HepG2 (cell line): ENCODE results near the gene PLXNA4. TPM values are rescaled to one million over a fixed set of nuclear protein-coding genes. Genes with fewer than 3 reads are reported as not detected.

Experiments used
- ATAC-seq: fragments of 200-7000 bp; cut with Tn5 transposase; 3 replicates; pipeline ENCODE4 v1.9.1; 2020; ENCODE audit warnings: mild to moderate bottlenecking, moderate library complexity
- BruUV-seq: library from RNA; stranded (reverse); fragments of 400-500 nt; replicated peaks from 2 replicates; lab custom pipeline; 2021; lab: Mats Ljungman, UMichigan
- CTCF ChIA-PET: fragments of 300-600 bp; formaldehyde crosslinking; extraction: SDS; loops from one replicate; lab custom pipeline; 2021; ENCODE audit warnings: low total read pairs, inconsistent platforms, low intra/inter-chr PET ratio; lab: Yijun Ruan, JAX
- POLR2A ChIA-PET: fragments of 350-600 bp; sonication (Branson Sonifier 250); formaldehyde crosslinking; loops from one replicate; lab custom pipeline; 2020; ENCODE audit warnings: antibody characterized with exemption, inconsistent platforms; lab: Yijun Ruan, JAX
- DNase-seq: peaks from one replicate; pipeline ENCODE4 v3.0.0-alpha.2; 2015; ENCODE audit warnings: low spot score
- FAIRE-seq: peaks from 3 replicates; lab custom pipeline; 2011; peaks lifted over from hg19 to GRCh38; lab: Jason Lieb, UNC
- H2AFZ ChIP-seq: one replicate; pipeline ENCODE4 v1.6.1; 2011; ENCODE audit warnings: low read length, inconsistent platforms
- H3K27ac ChIP-seq: fragments of 300-600 bp; 3 replicates; pipeline ENCODE4 v1.8.0; 2011; ENCODE audit warnings: mixed run types, mild to moderate bottlenecking, mixed read lengths, low read length, inconsistent platforms; ENCODE audit not compliant: insufficient read depth; ENCODE audit errors: extremely low read length
- H3K27me3 ChIP-seq, 2 experiments: fragments of 200-600 bp in 1 of 2; 2 replicates in 1 of 2; 3 replicates in 1 of 2; pipeline versions ENCODE4 v1.6.0 to v1.8.0; 2011; ENCODE audit warnings: low read length in 2 of 2, mild to moderate bottlenecking in 2 of 2, moderate library complexity in 2 of 2, inconsistent platforms in 1 of 2; ENCODE audit not compliant: insufficient read depth in 2 of 2, control insufficient read depth in 1 of 2
- H3K36me3 ChIP-seq, 2 experiments: fragments of 200-600 bp in 1 of 2; replicated peaks in 1 of 2; 2 replicates in 1 of 2; 3 replicates in 1 of 2; pipeline versions ENCODE4 v1.5.1 to v1.8.0; 2011; ENCODE audit warnings: low read length in 2 of 2, inconsistent platforms in 1 of 2; ENCODE audit not compliant: insufficient read depth in 2 of 2, control insufficient read depth in 1 of 2
- H3K4me1 ChIP-seq: 2 replicates; pipeline ENCODE4 v1.5.1; 2012; ENCODE audit warnings: low read length, inconsistent platforms; ENCODE audit not compliant: insufficient read depth
- H3K4me2 ChIP-seq: 2 replicates; pipeline ENCODE4 v1.6.0; 2011; ENCODE audit warnings: low read depth, low read length, inconsistent platforms
- H3K4me3 ChIP-seq, 3 experiments: fragments of 200-600 bp in 1 of 3; sonication (generic), shearing (Covaris generic) in 1 of 3; replicated peaks in 1 of 3; 2 replicates each; pipeline ENCODE4 v1.5.1; 2011 to 2016; ENCODE audit warnings: low read length in 3 of 3, inconsistent platforms in 2 of 3, low read depth in 2 of 3, mild to moderate bottlenecking in 2 of 3, control low read depth in 1 of 3, mixed read lengths in 1 of 3; ENCODE audit not compliant: insufficient read depth in 1 of 3
- H3K79me2 ChIP-seq: one replicate; pipeline ENCODE4 v1.6.1; 2011; ENCODE audit warnings: low read length, inconsistent platforms; ENCODE audit not compliant: insufficient read depth
- H3K9ac ChIP-seq: 2 replicates; pipeline ENCODE4 v1.6.0; 2011; ENCODE audit warnings: mild to moderate bottlenecking, low read depth, low read length, inconsistent platforms; ENCODE audit not compliant: insufficient read depth
- H3K9me3 ChIP-seq: 2 replicates; pipeline ENCODE4 v1.5.1; 2012; ENCODE audit warnings: mild to moderate bottlenecking, low read length
- H4K20me1 ChIP-seq: 2 replicates; pipeline ENCODE4 v1.6.0; 2011; ENCODE audit warnings: inconsistent platforms, mild to moderate bottlenecking, low read length, moderate library complexity; ENCODE audit not compliant: insufficient read depth
- GATA4 ChIP-seq: sonication (generic); IDR thresholded peaks from 2 replicates; pipeline ENCODE4 v1.6.1; 2016; ENCODE audit warnings: antibody characterized with exemption, low read depth, borderline replicate concordance
- HNRNPL ChIP-seq: fragments of 200-400 bp; formaldehyde crosslinking; IDR thresholded peaks from 2 replicates; pipeline ENCODE4 v1.6.1; 2017; ENCODE audit warnings: mild to moderate bottlenecking, low read depth, low read length
- RBM22 ChIP-seq: fragments of 200-400 bp; formaldehyde crosslinking; optimal IDR thresholded peaks from 2 replicates; pipeline ENCODE3; 2017; ENCODE audit warnings: mild to moderate bottlenecking, low read length, moderate library complexity
- REXO4 ChIP-seq: sonication (generic); formaldehyde crosslinking; IDR thresholded peaks from 2 replicates; pipeline ENCODE4 v1.8.0; 2022; ENCODE audit warnings: missing genetic modification reagents, mild to moderate bottlenecking, borderline replicate concordance
- SUZ12 ChIP-seq: fragments of 150-350 bp; IDR thresholded peaks from 2 replicates; pipeline ENCODE4 v1.6.1; 2014; ENCODE audit warnings: low read depth, low read length
- XRCC5 ChIP-seq: fragments of 200-400 bp; formaldehyde crosslinking; optimal IDR thresholded peaks from 2 replicates; pipeline ENCODE3; 2017; ENCODE audit warnings: mild to moderate bottlenecking, low read length
- ZFP36L2 ChIP-seq: sonication (generic); formaldehyde crosslinking; IDR thresholded peaks from 2 replicates; pipeline ENCODE4 v1.4.0; 2020; ENCODE audit warnings: missing genetic modification reagents
- ZFY ChIP-seq: sonication (generic); formaldehyde crosslinking; IDR thresholded peaks from 2 replicates; pipeline ENCODE4 v1.4.0; 2020; ENCODE audit warnings: missing genetic modification reagents
- ZNF296 ChIP-seq: sonication (generic); formaldehyde crosslinking; conservative IDR thresholded peaks from 2 replicates; pipeline ENCODE4 v1.5.0; 2020; ENCODE audit warnings: mild to moderate bottlenecking, missing genetic modification reagents
- ZNF44 ChIP-seq: sonication (generic); formaldehyde crosslinking; IDR thresholded peaks from 2 replicates; pipeline ENCODE4 v1.5.1; 2020; ENCODE audit warnings: mild to moderate bottlenecking, missing genetic modification reagents
- ZNF546 ChIP-seq: sonication (generic); formaldehyde crosslinking; conservative IDR thresholded peaks from 2 replicates; pipeline ENCODE4 v1.8.1; 2023; ENCODE audit warnings: mild to moderate bottlenecking, missing genetic modification reagents
- ZNF615 ChIP-seq: sonication (generic); formaldehyde crosslinking; IDR thresholded peaks from 2 replicates; pipeline ENCODE4 v1.5.0; 2020; ENCODE audit warnings: mild to moderate bottlenecking, missing genetic modification reagents, borderline replicate concordance
- ZNF672 ChIP-seq: sonication (generic); formaldehyde crosslinking; IDR thresholded peaks from 2 replicates; pipeline ENCODE4 v1.8.1; 2022; ENCODE audit warnings: missing genetic modification reagents
- WGBS: methylation state at CpG from one replicate; pipeline ENCODE4 v1.1.6; 2017; ENCODE audit warnings: low lambda C conversion rate; 5-methylcytosine and 5-hydroxymethylcytosine counted together
- in situ Hi-C: cut with HindIII; loops from 2 replicates; pipeline ENCODE4 v1.10.0; 2017; ENCODE audit warnings: low pct_unique_long_range_greater_than_20kb; ENCODE audit not compliant: extremely low pct_ligation_motif_present
- intact Hi-C: fragments of 100-400 bp; cut with micrococcal nuclease; formaldehyde crosslinking; loops from one replicate; pipeline ENCODE4 v1.10.0; 2022; ENCODE audit not compliant: unreplicated experiment
- polyA plus RNA-seq, 8 experiments: library from polyadenylated mRNA; depleted of rRNA in 3 of 8; stranded (reverse) in 7 of 8; unstranded in 1 of 8; fragments of >200 nt; fragmentation: Illumina TruSeq in 4 of 8; extraction: Trizol in 4 of 8; gene quantifications; 2 replicates each; pipeline versions ENCODE4 v1.2.1 to v1.2.3, GENCODE V29; 2011 to 2016; ENCODE audit warnings: low read depth in 4 of 8, missing spikeins in 1 of 8, mixed read lengths in 1 of 8; ENCODE audit not compliant: insufficient read depth in 1 of 8
- total RNA-seq, 5 experiments: library from RNA; depleted of rRNA; stranded (reverse); fragments of >200 nt; fragmentation: Illumina TruSeq; extraction: Trizol; gene quantifications; 2 replicates each; pipeline ENCODE4 v1.2.3, GENCODE V29; 2016; ENCODE audit warnings: low read depth in 1 of 5
- TF ChIP-seq, protein P1 (sequence below): IDR thresholded peaks from 2 replicates; pipeline ENCODE4 v1.6.1; 2016; ENCODE audit warnings: missing biosample characterization, missing genetic modification reagents, low read depth

PLXNA4 gene
- total and polyA plus RNA-seq, 2 of the 13 experiments (the other 11 are each of a cell fraction or from before 2014, with no cell fraction given), result 0.01 to 0.04 TPM

DNA sequence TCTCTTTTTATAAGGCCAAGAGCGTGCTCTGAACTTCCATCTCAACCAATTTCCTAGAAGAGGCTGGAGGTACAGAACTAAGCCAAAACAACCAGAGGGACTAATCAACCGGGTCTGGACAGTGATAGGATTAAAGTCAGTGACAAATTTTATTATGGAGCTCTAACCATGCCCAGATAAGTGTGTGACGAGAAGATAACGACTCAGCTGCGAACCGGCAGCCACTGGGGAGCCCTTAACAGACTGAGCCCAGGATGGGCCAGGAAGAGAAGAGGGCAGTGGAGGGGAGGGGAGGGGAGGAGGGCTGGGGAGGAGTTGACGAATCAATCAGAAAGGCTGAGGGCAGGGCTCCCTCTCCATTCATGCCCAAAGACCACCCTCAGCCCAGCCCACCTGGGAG, 119.9 kb downstream of the PLXNA4 start:
- no peaks in the 10 kb centered on the region for H3K36me3 ChIP-seq
- WGBS, result 0% methylated on average over 7 of the region's 7 CpGs
- in situ Hi-C loops (no loop called here), intact Hi-C loops (no loop called here)
- FAIRE-seq (no peak), ATAC-seq (no peak), DNase-seq (no peak)
- BruUV-seq, result no TSS peak
- no peak overlapping the region for H3K4me2 ChIP-seq
- H3K9ac ChIP-seq, result no peak overlapping the region
- H3K79me2 ChIP-seq, result no peaks in the 10 kb centered on the region
- H3K27ac ChIP-seq, result no peak overlapping the region
- no peaks in the 10 kb centered on the region for H4K20me1 ChIP-seq
- ChIA-PET CTCF (no interaction called here), POLR2A (no interaction called here)
- no peak overlapping the region for H2AFZ ChIP-seq
- no peak overlapping the region for H3K4me3 ChIP-seq
- H3K9me3 ChIP-seq, result no peaks in the 10 kb centered on the region
- H3K27me3 ChIP-seq, result no peaks in the 10 kb centered on the region; a peak in 1 of 5 replicates
- no peaks in the 10 kb centered on the region for H3K4me1 ChIP-seq
- TF ChIP-seq RBM22 (no peak), ZNF296 (CRISPR knock-in tag) (no peak), ZNF44 (CRISPR knock-in tag) (no peak), XRCC5 (no peak), GATA4 (no peak), ZNF615 (CRISPR knock-in tag) (no peak), ZNF672 (CRISPR knock-in tag) (no peak), ZFY (CRISPR knock-in tag) (no peak), HNRNPL (no peak), ZNF546 (no peak), ZFP36L2 (CRISPR knock-in tag) (no peak), SUZ12 (no peak), REXO4 (CRISPR knock-in tag) (no peak)
- TF ChIP-seq, protein P1, sequence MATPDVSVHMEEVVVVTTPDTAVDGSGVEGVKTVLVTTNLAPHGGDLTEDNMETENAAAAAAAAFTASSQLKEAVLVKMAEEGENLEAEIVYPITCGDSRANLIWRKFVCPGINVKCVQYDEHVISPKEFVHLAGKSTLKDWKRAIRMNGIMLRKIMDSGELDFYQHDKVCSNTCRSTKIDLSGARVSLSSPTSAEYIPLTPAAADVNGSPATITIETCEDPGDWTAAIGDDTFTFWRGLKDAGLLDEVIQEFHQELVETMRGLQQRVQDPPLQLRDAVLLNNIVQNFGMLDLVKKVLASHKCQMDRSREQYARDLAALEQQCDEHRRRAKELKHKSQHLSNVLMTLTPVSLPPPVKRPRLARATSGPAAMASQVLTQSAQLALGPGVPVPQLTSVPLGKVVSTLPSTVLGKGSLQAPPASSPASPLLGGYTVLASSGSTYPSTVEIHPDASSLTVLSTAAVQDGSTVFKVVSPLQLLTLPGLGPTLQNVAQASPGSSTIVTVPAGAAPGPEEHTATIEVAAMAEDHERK (CRISPR knock-in tag), result no peak
